GM12874 (cell line): ENCODE data around the gene GATA5.

Source experiments
- CTCF ChIP-seq: IDR thresholded peaks from 2 replicates; pipeline ENCODE4 v1.5.1; 2011; ENCODE audit warnings: low read depth, mild to moderate bottlenecking, control low read depth, low read length, moderate library complexity; ENCODE audit not compliant: insufficient read depth

The GATA5 gene

GRCh38 chr20:62466806-62467537 lies 8.8 kb downstream of the GATA5 start:
- TF ChIP-seq CTCF, result no peak

DNA sequence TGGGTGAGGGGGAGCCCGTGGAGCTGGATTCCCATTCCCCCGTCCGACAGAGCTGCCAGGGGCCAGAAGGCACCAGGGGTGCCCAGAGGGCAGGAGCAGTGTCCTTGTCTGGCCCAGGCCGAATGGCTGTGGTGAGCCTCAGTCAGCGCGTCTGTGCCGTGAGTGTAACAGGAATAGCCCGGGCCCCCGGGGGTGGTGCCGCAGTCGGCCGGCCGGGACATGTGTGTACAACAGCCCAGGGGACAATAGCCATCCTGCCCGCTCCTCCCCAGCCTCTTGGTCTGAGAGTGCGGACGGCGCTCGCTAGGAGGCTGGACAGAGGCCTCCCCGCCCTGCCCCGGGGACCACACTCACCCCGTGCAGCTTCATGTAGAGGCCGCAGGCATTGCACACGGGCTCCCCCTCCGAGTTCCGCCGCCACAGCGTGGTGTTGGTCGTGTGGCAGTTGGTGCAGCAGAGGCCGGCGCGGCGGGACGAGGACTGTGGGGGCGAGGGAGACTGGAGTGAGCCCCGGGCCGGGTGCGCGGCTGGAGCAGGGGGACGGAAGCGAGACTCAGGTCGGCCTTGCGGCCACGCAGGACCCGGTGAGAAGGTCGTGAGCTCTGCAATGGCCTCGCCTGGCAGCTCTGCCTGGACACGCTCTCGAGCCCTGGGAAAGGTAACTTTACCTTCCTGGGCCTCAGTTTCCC lies 9.6 kb downstream of the GATA5 start:
- no peak for TF ChIP-seq CTCF

DNA sequence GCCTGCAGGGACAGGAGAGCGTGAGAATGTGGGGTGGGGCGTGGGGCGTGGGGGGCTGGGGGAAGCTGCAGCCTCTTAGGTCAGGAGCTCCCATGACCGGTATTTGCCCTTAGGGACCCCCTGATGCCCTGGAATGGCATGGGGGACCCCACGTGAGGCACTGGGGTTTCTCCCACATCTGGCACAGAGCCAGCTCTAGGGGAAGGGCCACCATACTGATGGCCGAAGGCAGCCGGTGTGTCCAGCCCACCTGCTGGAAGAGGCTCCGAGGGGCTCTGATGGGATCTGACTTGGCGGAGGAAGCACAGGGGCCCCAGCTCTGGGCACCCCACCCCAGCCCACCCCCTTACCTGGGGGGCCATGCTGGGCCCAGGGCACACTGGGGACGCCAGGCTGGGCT lies 10.8 kb downstream of the GATA5 start:
- TF ChIP-seq CTCF, result no peak

GRCh38 chr20:62464425-62464770 lies 11.4 kb downstream of the GATA5 start:
- no peak for TF ChIP-seq CTCF

- TF ChIP-seq CTCF, result no peak
Measured at GRCh38 chr20:62463651-62464424, 12.0 kb downstream of the GATA5 start.

DNA sequence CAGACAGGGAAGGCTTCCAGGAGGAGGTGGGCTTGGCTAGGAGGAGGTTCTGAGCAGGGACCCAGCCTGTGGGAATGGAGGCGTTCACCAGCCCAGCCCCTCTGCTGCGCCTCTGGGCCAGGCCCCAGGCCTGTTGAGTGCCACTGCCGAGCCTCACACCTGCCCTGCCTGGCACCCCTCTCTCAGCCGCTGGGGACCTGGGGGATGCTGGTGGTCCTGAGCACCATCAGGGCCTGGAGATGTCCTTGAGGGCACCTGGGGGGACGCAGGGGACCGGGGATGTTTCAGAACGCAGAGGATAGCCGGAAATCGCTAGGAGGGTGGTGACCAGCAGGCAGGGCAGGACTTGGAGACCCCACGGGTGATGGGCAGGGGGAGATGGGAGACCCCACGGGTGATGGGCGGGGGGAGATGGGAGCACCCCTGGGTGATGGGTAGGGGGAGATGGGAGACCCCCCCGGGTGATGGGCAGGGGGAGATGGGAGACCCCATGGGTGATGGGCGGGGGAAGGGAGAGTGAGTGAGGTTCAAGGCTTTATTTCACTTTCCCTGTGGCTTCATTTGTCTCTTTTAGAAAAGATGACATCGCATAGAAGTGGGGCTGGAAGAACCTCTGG lies 12.7 kb downstream of the GATA5 start:
- no peak for TF ChIP-seq CTCF

DNA sequence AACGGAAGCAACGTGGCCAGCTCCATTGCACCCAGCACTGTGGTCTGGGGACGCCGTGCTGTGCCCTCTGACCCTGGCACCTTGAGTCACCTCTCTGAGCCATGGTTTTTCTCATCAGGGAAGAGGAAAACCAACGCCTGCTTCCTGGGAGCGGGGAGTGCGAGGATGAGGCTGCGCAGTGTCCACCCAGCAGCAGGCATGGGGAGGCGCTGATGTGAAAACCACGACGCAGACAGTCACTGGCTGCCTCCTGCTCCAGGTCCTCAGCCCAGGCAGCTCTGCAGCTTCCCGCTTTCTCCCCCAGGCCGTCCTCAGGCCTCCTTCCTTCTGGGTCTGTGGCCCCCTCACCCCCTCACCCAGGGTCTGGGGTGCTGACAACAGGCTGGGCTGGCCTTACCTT lies 14.0 kb downstream of the GATA5 start:
- TF ChIP-seq CTCF, result no peak
